ENCODE results near the gene ADARB1.

The ADARB1 gene

GRCh38 chr21:45040157-45040711, 34.1 kb upstream of the ADARB1 start:
- FAIRE-seq: no peak

- FAIRE-seq: no peak
Observed at GRCh38 chr21:45040739-45041138, 33.6 kb upstream of the ADARB1 start.

GRCh38 chr21:45041351-45041805, 33.0 kb upstream of the ADARB1 start:
- no peak for FAIRE-seq

- FAIRE-seq: no peak
Observed at GRCh38 chr21:45041984-45042663, 32.3 kb upstream of the ADARB1 start.

- no peak for FAIRE-seq
Observed at GRCh38 chr21:45042664-45043161, 31.7 kb upstream of the ADARB1 start.

GRCh38 chr21:45043541-45044020, 30.8 kb upstream of the ADARB1 start:
- no peak for FAIRE-seq

GRCh38 chr21:45045481-45045880, 28.9 kb upstream of the ADARB1 start:
- no peak for FAIRE-seq

GRCh38 chr21:45047257-45047656, 27.1 kb upstream of the ADARB1 start:
- no peak for FAIRE-seq

GRCh38 chr21:45048026-45048698, 26.2 kb upstream of the ADARB1 start:
- FAIRE-seq: no peak

GRCh38 chr21:45048968-45049367, 25.4 kb upstream of the ADARB1 start:
- no peak for FAIRE-seq

- FAIRE-seq: no peak
Observed at GRCh38 chr21:45049714-45050344, 24.6 kb upstream of the ADARB1 start.

- no peak for FAIRE-seq
Observed at GRCh38 chr21:45050345-45050796, 24.0 kb upstream of the ADARB1 start.

GRCh38 chr21:45050797-45051489, 23.4 kb upstream of the ADARB1 start:
- no peak for FAIRE-seq

- no peak for FAIRE-seq
Observed at GRCh38 chr21:45051580-45052434, 22.6 kb upstream of the ADARB1 start.

- no peak for FAIRE-seq
Observed at GRCh38 chr21:45052960-45053359, 21.4 kb upstream of the ADARB1 start.

- no peak for FAIRE-seq
Observed at GRCh38 chr21:45053561-45054226, 20.7 kb upstream of the ADARB1 start.

GRCh38 chr21:45054227-45054926, 20.0 kb upstream of the ADARB1 start:
- FAIRE-seq: no peak

- no peak for FAIRE-seq
Observed at GRCh38 chr21:45054927-45055612, 19.3 kb upstream of the ADARB1 start.

GRCh38 chr21:45055861-45056260, 18.5 kb upstream of the ADARB1 start:
- FAIRE-seq: no peak
